Cerebellar cortex (tissue), 1 donor: ENCODE measurements around the gene RNF146.
"Not testable (repeated sequence)": the region's sequence is repeated elsewhere in the genome, so short reads cannot be mapped to it uniquely, and the experiment has no call there.

ENCODE experiments used
- DNase-seq: peaks from one replicate; pipeline ENCODE4 v3.0.0-alpha.2; 2015; ENCODE audit warnings: low spot score

The RNF146 gene, protein sequence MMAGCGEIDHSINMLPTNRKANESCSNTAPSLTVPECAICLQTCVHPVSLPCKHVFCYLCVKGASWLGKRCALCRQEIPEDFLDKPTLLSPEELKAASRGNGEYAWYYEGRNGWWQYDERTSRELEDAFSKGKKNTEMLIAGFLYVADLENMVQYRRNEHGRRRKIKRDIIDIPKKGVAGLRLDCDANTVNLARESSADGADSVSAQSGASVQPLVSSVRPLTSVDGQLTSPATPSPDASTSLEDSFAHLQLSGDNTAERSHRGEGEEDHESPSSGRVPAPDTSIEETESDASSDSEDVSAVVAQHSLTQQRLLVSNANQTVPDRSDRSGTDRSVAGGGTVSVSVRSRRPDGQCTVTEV

DNA sequence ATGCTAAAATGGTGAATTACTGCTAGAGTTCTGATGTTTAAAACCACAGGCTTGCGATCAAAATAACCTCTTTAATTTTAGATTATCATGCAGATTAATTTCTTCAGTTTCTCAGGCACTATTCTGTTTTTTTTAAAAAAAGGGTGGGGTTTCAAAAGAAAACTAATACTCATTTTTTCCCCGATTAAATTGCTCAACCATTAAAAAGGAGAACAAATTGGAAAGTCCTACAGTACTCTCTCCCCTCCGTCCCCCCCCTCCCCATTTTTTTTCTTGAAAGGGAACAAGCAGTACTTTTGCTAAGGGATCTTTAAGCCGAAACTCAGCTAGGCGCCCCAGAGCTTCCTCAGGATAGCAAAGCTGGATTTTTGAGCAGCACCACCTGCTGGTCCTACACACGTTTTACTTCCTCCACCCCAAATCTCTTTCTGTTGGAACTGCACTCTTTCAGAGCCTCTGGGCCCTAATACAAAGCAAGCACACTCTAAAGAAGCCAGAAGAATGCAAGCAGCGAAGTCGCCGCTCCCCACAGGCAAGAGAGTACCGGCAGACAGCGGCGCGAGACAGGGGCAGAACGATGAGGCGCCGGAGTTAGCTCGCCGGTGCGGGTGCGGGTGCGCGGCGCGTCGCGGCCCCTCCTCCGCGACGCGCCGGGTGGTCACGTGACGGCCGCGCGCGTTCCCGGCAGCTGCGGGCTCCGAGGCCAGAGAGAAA, at the start of gene RNF146:
TSS of gene RNF146 (plus strand) at position 687 of the 714 bp plus-strand sequence. CDS start 13,475 bp downstream, outside the sequence.
- DNase-seq: peak; percentile 93

DNA sequence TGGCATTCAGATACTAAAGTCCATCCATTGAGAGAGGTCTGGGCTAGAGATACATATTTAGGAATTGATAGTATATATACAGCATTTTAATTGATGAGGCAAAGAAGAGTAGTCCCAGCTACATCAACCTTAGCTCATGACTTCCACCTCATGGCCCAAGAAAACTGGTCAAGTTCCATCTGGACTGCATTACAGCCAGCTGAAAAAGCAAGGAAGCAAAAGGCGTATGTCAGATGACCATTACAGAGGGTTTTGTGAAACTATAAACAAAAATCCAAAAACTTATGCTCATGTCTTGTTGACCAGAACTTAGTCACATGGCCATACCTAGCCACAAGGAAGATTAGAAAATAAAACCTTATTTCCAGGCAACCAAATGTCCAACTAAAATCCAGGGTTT, 46.8 kb upstream of the RNF146 start:
- DNase-seq: no peak

DNA sequence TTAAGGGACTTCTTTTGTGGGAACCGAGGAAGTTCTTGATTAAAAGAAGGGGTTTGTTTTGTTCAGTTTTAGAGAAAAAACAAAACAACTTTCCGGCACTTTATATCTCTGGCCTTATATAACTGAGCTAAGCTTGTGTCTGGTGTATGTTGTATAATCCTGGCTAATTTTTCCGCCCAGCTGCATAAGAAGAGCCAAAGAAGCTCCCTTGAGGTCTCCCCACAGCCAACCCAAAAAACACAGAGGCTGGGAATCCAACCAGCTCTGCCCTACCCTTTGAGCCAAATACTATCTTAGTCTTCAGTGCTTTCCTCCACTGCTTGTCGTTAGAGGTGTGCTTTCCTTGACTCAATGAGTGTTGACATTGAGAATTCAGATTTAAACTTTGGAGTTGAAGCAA, 45.5 kb upstream of the RNF146 start:
- no peak for DNase-seq

DNA sequence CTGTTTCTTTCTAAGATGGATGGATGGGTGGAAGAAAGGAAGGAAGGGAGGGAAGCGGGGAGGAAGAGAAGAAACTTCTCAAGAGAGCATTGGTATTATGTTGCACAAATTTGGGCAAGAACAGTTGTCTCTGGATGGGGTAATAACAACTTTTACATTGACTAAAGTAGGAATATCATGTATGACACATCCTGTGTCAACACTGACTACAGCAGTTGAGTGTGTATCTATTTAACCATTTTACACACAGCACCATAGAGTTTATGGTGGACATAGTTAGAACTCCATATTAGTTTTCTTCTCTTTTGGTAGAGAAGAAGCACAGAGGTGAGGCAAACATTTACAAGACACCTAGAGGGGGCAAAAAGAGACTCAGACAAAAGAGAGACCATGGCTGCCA, 44.2 kb upstream of the RNF146 start:
- no peak for DNase-seq

DNA sequence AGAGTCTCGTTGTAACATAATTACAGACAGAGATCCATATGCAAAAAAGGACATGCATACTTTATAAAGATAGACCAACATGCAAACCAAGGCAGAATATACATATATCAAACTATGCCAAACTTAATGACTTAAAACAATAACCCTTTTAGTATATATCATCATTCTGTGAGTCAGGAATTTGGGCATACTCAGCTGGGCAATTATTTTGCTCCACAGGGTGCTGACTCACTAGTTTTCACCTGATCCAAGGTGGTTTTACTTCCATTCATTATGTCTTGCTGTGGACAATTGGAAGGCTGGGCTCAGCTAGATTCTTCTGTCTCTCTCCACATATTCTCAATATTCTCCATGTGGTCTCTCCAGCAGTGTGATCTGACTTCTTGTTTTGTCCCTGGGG, 41.2 kb upstream of the RNF146 start:
- DNase-seq: no peak

DNA sequence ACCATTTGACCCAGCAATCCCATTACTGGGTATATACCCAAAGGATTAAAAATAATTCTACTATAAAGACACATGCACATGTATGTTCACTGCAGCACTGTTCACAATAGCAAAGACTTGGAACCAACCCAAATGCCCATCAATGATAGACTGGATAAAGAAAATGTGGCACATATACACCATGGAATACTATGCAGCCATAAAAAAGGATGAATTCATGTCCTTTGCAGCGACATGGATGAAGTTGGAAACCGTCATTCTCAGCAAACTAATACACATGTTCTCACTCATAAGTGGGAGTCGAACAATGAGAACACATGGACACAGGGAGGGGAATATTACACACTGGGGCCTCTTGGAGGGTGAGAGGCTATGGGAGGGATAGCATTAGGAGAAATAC, 32.8 kb upstream of the RNF146 start:
- DNase-seq: not testable (repeated sequence)

DNA sequence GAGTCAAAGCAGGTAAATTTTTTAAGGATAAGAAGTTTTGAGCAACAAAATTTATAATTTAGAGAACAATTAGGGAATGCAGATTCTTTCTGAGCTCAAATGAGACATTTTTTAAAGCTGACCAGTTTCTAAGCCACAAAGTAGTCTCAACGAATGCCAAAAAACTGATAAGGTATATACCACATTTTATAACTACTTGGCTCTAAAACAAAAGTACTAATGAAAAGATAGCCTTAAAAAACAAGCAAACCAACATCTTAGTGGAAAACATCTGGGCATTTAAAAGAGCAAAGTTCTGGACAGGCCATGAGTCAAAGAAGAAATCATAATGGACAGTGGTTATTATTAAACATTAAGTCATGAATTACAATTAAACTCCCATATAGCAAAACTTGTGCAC, 23.2 kb upstream of the RNF146 start:
- DNase-seq: no peak

DNA sequence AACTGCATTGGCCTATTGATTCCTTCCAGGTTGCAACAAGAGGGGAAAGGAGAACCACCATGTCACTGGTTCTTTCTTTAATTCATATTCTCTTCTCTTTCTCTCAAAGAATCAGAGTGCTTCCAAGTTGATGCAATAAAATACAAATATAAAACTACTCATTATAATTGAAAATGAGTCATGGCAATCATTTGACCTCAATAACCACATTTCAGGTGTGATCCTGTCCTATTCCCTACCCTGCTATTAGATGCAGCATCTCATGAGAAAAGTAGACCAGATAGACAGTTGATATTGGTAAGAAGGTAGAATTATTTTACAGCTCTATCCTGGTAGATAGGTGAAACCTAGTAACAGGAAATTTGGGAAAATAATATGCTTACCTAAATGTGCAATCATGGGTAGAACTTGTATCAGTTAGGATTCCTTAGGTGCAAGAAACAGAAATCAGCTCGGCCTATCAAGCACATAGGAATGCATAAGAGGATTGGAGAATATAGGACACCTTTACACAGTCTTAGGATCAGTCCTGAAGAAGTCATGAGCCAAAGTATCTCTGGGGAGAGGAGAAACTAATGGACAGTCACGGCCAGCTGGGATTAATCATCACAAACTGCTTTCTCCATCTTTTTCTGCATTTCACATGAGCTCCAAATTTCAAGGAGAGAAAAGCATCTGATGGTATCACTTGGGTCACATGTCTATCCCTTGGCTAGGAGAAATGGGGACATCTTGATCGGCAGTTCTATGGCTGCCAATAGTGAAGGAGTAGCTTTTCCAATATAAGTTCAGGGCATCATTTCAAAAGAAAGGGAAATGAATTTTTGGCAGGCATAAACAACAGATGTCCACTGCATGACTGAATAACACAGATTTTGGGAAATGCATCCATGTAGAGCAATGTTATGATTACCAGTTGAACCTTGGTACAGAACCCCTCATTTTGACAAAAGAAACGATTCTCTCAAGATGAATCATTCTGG, 19.3 kb upstream of the RNF146 start:
- DNase-seq: peak; percentile 97

DNA sequence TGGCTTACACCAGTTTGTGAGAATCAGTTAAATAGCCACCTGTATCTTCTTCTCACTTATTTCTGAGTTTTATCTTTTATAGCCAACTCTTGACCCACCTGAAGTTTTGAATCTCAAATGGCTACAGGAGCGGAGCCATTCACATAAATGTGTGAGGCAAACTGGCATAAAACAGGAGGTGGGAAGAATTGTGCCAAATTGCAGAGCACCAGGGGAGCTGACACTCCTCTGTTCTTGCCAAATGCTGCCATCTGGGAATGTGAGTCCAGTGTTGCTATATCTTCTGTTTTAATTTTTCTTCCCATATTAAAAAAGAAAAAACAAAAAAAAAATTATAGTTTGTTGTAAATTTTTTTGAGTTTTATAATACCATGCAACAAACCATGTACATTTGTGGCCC, 17.0 kb upstream of the RNF146 start:
- DNase-seq: peak; percentile 97

DNA sequence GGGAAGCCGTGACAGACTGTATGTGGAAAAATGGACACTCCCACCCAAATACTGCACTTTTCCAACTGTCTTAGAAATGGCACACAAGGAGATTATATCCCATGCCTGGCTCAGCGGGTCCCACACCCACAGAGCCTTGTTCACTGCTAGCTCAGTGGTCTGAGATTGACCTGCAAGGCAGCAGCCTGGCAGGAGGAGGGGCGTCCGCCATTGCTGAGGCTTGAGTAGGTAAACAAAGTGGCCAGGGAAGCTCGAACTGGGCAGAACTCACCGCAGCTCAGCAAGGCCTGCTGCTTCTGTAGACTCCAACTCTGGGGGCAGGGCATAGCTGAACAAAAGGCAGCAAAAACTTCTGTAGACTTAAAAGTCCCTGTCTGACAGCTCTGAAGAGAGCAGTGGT, 11.4 kb upstream of the RNF146 start:
- DNase-seq: no peak

DNA sequence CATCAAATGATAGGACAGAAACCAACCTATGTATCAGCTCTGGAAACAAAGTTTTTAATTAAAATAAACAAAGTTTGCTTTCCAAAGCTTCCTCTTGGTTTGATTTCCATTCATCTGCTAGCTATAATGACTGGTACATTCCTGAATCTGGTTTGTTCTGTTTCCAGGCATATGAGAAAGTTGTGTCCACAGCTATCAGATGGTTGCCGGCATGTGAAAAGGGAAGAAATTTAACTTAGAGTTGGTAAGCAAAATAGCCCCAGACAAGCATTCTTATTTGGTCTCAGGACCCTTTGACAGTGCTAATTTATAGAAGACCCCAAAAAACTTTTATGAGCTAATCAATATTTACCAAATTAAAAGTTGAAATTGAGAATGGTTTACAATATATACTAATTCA, 3.8 kb upstream of the RNF146 start:
- no peak for DNase-seq

DNA sequence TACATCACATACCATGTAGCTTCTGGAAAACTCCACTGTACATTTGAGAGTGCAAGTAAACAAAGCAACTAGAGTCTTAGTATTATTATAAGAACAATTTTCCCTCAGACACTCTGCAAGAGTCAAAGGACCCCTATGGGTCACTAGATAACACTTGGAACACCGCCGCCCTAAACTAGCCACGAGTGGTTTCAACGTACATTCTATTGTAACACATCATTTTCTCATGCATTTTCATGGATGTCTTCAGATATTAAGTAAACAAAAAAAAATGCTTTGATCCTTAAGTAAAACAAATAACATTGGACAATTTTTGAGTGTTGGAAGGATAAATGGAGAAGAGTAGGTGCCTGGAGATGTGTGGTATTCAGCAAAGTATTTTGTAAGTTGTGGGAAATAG, 3.2 kb upstream of the RNF146 start:
- no peak for DNase-seq

DNA sequence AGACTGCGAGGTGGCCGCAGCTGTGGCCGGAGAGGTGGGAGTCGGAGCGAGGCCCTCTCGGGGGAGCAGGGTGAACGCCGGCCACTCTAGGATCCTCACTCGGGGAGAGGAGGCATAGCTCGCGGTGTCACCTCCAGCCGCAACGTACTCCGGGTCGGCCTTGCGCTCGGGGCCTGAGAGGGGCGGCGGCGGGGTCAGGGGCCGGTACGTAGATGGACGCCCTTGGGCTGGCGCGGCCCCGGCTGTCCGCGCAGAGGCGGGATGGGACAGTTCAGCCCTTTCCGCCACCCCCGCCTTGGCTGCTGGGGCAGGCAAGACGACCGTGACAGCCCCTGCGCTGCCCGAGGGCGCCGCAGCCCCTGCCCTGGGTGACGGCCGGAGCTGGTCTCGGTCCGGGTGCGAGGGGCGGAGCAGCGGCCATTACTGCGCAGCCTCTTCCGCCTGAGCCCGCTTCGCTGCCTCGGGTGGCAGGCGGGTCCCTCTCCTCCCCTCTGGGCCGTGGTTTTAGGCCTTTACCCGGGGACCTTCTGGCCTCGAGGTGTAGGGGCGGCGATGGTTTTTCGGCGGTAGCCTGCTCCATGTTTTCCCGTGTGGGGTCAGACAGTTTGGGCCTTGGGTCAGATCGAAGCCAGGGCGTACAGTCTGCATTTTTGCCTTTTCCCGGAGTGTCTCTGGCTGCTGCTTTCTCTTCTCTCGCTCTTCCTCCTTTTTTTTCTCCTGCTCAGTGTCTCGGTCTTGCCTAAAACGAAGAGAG, 405 bp downstream of the RNF146 start:
- DNase-seq: peak; percentile 55

DNA sequence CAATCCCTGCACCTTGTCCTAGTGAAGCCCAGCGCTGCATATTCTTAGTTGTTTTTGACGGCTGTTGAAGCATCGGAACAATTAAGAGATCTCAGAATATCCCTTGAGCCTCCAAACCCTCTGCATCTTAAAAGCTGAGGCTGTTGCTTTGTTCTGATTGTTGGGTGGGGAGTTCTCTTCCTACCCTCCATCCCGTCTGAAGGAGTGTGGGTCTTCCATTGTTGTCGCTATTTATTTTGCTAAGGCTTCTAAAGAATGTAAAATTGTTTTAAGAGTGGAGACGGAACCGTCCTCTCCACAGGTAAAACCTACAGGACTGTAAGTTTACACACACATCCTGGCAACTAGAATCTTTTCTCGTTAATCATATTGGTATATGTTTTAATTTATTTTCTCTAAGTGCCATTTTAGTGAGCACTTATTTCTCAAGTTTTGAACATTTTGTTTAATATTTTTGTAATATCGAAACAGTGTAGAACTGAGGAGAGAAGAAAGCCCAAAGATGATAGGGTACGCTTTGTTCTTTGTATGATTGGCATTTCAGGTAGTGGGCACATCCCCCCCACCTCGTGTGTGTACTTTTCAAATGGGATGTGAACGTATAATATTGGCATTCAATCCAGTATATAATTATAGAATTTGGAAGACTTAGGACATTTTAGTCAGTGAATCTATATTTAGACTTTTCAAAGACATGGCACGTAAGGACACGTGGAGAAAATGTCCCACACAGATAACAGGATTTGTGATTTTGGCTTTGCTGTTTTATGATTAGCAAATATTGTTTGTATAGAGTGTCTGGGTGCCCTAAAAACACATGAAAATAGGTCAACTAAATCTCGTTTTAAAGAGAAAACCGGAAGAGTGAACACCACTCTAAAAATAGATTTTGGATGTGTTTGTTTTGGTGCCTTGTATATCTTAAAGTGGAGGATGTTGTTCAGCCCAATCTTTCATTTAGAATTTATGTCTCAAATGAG, 1.3 kb downstream of the RNF146 start:
- DNase-seq: peak; percentile 41

DNA sequence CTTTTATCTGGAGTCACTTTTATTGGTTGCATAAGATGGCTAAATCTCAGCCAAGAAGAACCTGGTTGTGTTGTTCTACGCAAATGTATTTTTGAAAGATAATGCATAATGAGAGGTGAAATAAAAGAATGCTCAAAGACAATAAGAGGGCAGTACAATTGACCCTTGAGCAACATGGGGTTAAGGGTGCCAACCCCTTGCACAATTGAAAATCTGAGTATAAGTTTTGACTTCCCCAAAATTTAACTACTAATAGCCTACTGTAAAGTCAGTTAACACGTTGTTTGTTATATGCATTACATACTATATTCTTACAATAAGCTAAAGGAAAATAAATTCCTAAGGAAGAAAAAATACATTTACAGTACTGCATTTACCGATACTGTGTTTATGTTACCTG, 5.9 kb downstream of the RNF146 start:
- no peak for DNase-seq

DNA sequence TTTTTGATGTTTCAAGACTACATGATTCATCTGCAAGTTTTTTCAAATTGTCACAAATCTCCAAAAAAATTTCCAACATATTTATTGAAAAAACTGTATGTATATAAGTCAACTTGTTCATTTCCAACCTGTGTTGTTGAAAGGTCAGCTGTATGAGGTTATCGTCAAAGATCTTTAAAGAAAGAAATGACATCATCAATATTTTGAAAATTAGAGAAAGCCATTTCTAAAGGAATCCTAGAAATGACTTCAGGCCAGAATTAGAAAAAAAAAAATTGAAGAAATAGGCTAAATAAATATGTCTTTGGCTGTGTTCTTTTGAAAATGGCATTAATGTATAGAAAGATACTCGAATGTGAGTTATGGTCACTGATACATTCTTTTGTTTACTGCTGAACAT, 6.8 kb downstream of the RNF146 start:
- DNase-seq: no peak

DNA sequence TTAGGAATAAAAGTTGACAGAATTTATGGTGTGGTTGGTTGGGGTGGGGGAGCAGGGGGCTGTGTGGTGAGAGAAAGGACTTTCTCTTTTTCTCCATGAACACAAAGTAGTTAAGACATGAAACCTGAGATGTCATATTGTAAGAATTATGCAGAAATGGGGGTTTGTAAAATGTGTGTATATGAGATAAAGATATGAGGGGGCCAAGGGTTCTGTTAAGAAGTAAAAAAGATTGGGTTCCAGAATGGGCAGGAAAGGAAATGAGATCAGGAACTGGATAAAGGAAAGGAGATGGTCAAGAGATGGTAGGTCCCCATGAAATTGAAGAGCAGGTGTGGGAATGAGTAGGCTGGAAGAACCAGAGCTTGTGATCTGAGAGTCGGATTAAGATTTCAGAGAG, 9.7 kb downstream of the RNF146 start:
- DNase-seq: no peak

DNA sequence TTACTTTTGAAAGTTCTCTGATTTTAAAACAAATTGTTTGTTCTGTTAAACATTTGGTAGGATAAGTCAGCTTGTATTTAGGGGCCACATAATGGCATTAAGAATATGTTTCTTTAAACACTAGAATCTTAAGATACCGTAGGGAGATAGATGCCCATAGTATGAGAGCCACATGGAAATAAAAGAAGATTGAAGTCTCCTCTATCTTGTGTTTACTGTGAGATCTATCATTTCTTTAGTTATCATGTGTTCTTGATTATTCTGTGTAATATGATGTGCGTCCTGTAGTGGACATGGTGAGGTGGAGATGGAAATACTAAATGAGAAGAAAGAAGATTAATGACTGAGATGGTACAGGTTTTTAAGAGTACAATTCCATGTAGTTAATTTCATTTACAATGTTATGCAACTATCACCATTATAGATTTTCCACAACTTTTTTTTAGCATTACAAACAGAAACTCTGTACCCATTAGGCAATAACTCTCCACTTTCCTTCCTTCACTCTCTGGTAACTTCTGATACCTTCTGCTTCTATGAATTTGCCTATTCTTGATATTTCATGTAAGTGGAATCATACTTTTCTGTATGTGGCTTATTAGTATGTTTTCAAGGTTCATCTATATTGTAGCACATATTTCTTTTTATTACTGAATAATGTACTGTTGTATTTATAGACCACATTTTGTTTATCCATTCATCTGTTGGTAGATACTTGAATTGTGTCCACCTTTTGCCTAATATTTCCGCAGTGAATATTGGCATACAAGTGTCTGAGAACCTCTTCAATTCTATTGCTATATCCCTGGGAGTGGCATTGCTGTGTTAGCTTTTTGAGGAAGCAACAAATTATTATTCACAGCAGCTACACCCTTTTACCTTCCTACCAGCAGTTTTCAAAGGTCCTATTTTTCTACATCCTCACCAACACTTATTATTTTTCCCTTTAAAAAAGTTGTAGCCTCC, 11.5 kb downstream of the RNF146 start:
- DNase-seq: no peak

DNA sequence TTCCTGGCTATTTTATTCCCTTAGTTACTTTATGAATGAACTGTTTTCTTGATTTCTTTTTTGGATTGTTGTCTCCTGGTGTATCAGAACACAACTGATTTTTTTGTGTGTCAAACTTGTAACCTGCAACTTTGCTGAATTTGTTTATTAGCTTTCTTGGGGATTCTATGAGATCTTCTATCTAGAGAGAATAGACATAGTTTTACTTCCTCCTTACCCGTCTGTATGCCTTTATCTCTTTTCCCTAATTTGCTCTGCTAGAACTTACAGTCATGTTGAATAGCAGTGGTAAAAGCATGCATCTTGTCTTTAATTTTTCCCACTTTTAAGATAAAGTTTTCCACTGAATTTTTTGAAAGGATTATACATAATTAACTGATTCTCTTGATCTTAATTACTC, 13.2 kb downstream of the RNF146 start:
- no peak for DNase-seq
